Measurements from ENCODE around the gene SMCO2. TPM values are rescaled to one million over a fixed set of nuclear protein-coding genes. Genes with fewer than 3 reads are reported as not detected.
A peak's percentile ranks its signal among the peaks of the same experiment; 100 is the strongest.

Gene SMCO2
- total RNA-seq, 1 donor from 2014 or later = 0.13 TPM

GRCh38 chr12:27453421-27453820 lies 6.9 kb downstream of the SMCO2 start:
- no peak for DNase-seq (ENCODE audit: low read depth, low spot score)

- DNase-seq (ENCODE audit: low read depth, low spot score) = no peak
Measured at GRCh38 chr12:27455589-27455988, 9.1 kb downstream of the SMCO2 start.

GRCh38 chr12:27456618-27457017 lies 10.1 kb downstream of the SMCO2 start:
- no peak for DNase-seq (ENCODE audit: low read depth, low spot score)

GRCh38 chr12:27460471-27460978 lies 14.0 kb downstream of the SMCO2 start:
- DNase-seq (ENCODE audit: low read depth, low spot score) = peak; percentile 85

- peak; percentile 88 for DNase-seq (ENCODE audit: low read depth, low spot score)
Measured at GRCh38 chr12:27462151-27462694, 15.7 kb downstream of the SMCO2 start.

- DNase-seq (ENCODE audit: low read depth, low spot score) = no peak
Measured at GRCh38 chr12:27462851-27463250, 16.3 kb downstream of the SMCO2 start.

- DNase-seq (ENCODE audit: low read depth, low spot score) = no peak
Measured at GRCh38 chr12:27463511-27464219, 17.1 kb downstream of the SMCO2 start.

- no peak for DNase-seq (ENCODE audit: low read depth, low spot score)
Measured at GRCh38 chr12:27464220-27464554, 17.7 kb downstream of the SMCO2 start.

GRCh38 chr12:27467641-27468040 lies 21.1 kb downstream of the SMCO2 start:
- no peak for DNase-seq (ENCODE audit: low read depth, low spot score)

GRCh38 chr12:27468241-27468640 lies 21.7 kb downstream of the SMCO2 start:
- DNase-seq (ENCODE audit: low read depth, low spot score) = no peak

- no peak for DNase-seq (ENCODE audit: low read depth, low spot score)
Measured at GRCh38 chr12:27469176-27469736, 22.7 kb downstream of the SMCO2 start.

- no peak for DNase-seq (ENCODE audit: low read depth, low spot score)
Measured at GRCh38 chr12:27472604-27473003, 26.1 kb downstream of the SMCO2 start.

GRCh38 chr12:27474344-27474743 lies 27.8 kb downstream of the SMCO2 start:
- DNase-seq (ENCODE audit: low read depth, low spot score) = no peak

GRCh38 chr12:27477049-27477448 lies 30.5 kb downstream of the SMCO2 start:
- no peak for DNase-seq (ENCODE audit: low read depth, low spot score)

GRCh38 chr12:27478949-27479348 lies 32.4 kb downstream of the SMCO2 start:
- no peak for DNase-seq (ENCODE audit: low read depth, low spot score)

GRCh38 chr12:27480016-27480415 lies 33.5 kb downstream of the SMCO2 start:
- no peak for DNase-seq (ENCODE audit: low read depth, low spot score)

- no peak for DNase-seq (ENCODE audit: low read depth, low spot score)
Measured at GRCh38 chr12:27486961-27487360, 40.4 kb downstream of the SMCO2 start.

- DNase-seq (ENCODE audit: low read depth, low spot score) = no peak
Measured at GRCh38 chr12:27488479-27488878, 41.9 kb downstream of the SMCO2 start.

GRCh38 chr12:27491226-27491625 lies 44.7 kb downstream of the SMCO2 start:
- no peak for DNase-seq (ENCODE audit: low read depth, low spot score)

- no peak for DNase-seq (ENCODE audit: low read depth, low spot score)
Measured at GRCh38 chr12:27493260-27493940, 46.9 kb downstream of the SMCO2 start.

GRCh38 chr12:27497446-27497845 lies 50.9 kb downstream of the SMCO2 start:
- no peak for DNase-seq (ENCODE audit: low read depth, low spot score)

- no peak for DNase-seq (ENCODE audit: low read depth, low spot score)
Measured at GRCh38 chr12:27498149-27498548, 51.6 kb downstream of the SMCO2 start.

All from pulmonary artery endothelial cell (primary cell).